NCI-H128 (cell line): ENCODE results near the gene FTO.

Source experiments
- DNase-seq: peaks from one replicate; lab custom pipeline; 2025; ENCODE audit not compliant: unreplicated experiment; lab: John Stamatoyannopoulos, UW

Gene FTO

GRCh38 chr16:53991754-53992378 lies 287.9 kb downstream of the FTO start:
- no peak for DNase-seq

- no peak for DNase-seq
Observed at GRCh38 chr16:53995378-53995777, 291.4 kb downstream of the FTO start.

GRCh38 chr16:53996961-53997360 lies 293.0 kb downstream of the FTO start:
- no peak for DNase-seq

- no peak for DNase-seq
Observed at GRCh38 chr16:53998024-53998810, 294.3 kb downstream of the FTO start.

- no peak for DNase-seq
Observed at GRCh38 chr16:53998966-53999522, 295.1 kb downstream of the FTO start.

GRCh38 chr16:53999841-54000240 lies 295.9 kb downstream of the FTO start:
- no peak for DNase-seq

GRCh38 chr16:54000361-54000760 lies 296.4 kb downstream of the FTO start:
- no peak for DNase-seq

- no peak for DNase-seq
Observed at GRCh38 chr16:54006693-54007092, 302.7 kb downstream of the FTO start.

- DNase-seq: no peak
Observed at GRCh38 chr16:54007504-54007903, 303.5 kb downstream of the FTO start.

GRCh38 chr16:54009464-54010176 lies 305.7 kb downstream of the FTO start:
- DNase-seq: no peak

GRCh38 chr16:54015147-54015546 lies 311.2 kb downstream of the FTO start:
- no peak for DNase-seq

- no peak for DNase-seq
Observed at GRCh38 chr16:54022362-54022761, 318.4 kb downstream of the FTO start.

- DNase-seq: no peak
Observed at GRCh38 chr16:54026456-54026855, 322.5 kb downstream of the FTO start.

GRCh38 chr16:54027062-54027461 lies 323.1 kb downstream of the FTO start:
- no peak for DNase-seq

- no peak for DNase-seq
Observed at GRCh38 chr16:54027558-54027957, 323.6 kb downstream of the FTO start.

- DNase-seq: no peak
Observed at GRCh38 chr16:54027995-54028394, 324.0 kb downstream of the FTO start.

- no peak for DNase-seq
Observed at GRCh38 chr16:54030451-54030850, 326.5 kb downstream of the FTO start.

GRCh38 chr16:54031107-54031760 lies 327.3 kb downstream of the FTO start:
- DNase-seq: no peak

GRCh38 chr16:54033747-54034146 lies 329.8 kb downstream of the FTO start:
- DNase-seq: no peak

- DNase-seq: no peak
Observed at GRCh38 chr16:54034684-54035083, 330.7 kb downstream of the FTO start.

GRCh38 chr16:54040480-54040879 lies 336.5 kb downstream of the FTO start:
- DNase-seq: no peak
